T-helper 9 cell (primary cell): Measurements from ENCODE around the gene GRB10.

Experiments
- DNase-seq: peaks from one replicate; pipeline ENCODE4 v3.0.0-alpha.2; 2020

Gene GRB10

DNA sequence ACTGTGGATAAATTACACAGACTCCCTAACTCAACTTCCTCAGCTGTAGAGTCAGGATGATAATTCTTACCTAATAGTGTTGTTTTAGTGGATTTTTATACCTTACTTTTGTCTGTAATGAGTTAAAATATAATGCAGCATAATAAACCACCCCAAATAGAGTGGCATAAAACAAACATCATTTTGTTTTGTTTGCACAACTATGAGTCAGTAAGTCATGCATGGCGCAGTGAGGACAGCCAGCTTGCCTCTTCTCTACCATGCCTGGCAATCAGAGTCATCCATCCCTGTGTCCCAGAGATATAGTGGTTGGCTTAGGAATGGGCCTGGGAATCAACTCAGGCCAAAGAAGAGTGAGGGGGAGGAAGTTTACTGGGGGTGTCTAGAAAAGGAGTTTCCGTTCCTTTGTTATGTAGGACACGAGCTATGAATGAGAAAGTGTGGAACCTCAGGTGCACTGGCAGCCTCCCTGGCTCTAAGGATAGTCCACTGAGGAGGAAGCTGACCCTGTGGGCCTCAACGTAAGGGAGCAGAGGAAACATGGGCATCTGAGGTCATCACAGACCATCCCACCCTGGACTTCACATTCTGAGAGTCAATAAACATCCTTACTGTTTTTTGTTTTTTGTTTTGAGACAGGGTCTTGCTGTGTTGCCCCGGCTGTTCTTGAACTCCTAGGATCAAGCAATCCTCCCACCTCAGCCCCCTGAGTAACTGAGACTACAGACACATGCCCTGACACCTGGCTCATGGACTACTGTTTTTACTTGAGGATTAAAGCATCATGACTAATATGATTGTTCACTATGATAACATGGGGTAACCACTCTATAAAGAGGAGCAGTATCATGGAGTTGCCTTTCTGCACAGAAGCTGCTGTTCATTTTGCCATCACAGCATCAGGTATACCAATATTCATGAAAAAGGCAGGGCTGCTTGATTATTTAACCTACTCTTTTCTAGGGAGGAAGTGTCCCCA is 21.0 kb upstream of the GRB10 start:
- no peak for DNase-seq

DNA sequence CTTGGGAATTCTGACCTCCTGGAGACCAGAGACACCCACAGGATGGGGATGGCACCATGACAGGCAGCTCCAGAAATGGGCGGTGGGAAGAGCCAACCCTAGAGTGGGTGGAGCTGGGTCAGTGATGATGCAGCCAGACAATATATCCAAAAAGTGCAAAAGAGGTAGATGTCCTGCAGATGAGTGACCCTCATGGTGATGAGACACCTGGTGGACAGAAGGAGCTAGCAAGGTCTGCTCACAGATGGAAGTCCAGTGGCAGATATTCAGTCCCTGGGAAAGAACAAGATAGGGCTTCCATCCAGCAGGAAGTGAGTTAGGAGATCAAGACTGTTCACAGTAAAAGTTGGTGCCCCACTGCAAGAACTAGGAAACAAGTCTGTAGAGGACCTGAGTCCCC is 19.2 kb upstream of the GRB10 start:
- no peak for DNase-seq

DNA sequence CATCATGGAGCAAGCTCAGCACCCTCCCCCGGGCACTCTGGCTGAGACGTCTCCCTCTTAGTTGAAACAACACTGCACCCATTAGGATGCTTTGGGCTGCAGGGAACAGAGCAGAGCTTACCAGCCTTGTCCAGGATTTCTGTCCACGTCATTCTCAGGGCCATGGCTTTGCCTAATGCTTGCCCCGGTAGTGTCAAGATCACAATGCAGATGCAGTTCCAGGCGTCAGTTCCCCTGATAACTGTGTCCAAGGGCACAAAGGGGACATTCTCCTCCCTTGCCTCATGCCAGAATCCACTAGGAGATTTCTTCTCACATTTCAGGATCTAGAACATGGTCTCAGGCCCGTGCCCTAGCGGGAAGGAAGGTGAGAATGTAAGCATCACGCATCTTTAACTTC is 17.2 kb upstream of the GRB10 start:
- no peak for DNase-seq

DNA sequence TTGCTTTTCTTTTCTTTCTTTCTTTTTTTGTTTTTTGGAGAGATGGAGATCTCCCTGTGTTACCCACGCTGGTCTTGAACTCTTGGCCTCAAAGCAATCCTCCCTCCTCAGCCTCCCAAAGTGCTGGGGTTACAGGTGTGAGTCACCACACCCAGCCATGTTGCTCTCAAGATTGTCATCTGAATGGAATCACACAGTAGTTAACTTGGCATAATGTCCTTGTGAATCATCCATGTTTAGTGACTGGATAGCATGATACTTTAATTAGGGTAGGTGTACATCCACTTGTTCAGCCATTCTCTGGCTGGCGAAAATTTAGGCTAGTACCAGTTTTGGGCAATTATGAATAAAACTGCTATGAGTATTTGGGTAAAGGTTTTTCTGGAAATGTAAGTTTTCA is 15.4 kb upstream of the GRB10 start:
- DNase-seq: no peak

DNA sequence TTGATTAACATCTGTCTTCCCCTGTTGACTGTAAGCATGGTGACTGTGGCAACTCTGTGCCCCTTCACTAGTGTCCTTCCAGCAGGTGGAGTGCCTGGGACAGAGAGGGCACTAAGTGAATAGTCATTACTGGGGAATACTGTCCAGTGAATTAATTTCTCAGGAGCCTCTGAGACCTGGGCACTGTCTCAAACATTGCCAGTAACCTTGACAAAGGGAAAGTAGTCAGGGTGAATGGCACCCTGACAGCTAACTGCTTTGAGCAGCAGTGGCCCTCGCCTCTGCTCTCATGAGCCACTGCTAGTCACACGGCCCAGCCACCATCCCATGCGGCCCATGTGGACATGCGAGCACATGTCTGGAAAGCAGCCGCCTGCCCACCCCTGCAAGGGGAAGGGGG is 13.1 kb upstream of the GRB10 start:
- DNase-seq: no peak

DNA sequence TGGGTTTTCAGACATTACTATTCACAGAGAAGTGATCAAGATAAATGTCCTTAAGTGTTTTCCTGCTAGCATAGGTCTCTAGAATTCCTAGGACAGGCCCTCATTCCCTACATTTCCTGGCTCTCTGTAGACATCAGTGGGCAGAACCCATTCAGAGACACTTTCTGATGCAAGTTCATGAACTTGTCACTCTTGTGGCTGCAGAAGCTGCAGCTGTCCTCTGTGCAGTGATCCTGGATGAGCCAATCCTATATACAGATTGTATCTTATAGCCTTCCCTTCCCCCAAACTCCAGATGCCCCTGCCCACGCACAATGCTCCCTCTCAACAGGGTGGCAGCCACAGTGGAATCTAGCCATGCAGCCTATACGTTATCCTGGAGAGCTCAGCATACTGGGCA is 12.6 kb upstream of the GRB10 start:
- DNase-seq: no peak

DNA sequence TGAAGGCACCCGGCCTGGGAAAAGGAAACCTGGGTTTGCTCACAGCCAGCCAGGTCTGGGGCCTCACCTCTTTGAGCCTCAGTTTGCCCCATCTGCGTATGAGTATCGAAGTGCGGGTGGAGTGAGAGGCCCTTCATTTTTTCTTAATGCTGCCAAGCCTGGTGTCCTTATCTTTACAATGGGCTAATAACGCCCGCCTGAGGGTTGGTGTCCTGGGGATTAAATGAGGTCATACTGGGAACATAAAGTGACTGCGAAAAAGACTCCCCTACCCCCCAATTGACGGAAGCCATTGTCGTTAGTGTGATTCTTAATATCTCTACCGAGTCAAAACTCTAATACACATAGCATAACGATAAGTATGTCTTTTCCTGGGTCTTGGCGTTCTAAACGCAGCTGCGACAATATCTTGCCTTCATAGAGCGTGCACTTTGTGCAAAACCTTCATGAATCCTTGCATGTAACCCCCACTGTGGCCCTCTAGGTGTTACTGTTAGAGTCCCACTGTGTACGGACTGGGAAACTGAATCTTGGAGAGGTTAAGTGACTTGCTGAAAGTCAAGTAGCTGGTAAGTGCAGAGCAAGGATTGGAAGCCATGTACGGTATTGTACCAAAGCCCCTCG is 11.4 kb upstream of the GRB10 start:
- DNase-seq: no peak

DNA sequence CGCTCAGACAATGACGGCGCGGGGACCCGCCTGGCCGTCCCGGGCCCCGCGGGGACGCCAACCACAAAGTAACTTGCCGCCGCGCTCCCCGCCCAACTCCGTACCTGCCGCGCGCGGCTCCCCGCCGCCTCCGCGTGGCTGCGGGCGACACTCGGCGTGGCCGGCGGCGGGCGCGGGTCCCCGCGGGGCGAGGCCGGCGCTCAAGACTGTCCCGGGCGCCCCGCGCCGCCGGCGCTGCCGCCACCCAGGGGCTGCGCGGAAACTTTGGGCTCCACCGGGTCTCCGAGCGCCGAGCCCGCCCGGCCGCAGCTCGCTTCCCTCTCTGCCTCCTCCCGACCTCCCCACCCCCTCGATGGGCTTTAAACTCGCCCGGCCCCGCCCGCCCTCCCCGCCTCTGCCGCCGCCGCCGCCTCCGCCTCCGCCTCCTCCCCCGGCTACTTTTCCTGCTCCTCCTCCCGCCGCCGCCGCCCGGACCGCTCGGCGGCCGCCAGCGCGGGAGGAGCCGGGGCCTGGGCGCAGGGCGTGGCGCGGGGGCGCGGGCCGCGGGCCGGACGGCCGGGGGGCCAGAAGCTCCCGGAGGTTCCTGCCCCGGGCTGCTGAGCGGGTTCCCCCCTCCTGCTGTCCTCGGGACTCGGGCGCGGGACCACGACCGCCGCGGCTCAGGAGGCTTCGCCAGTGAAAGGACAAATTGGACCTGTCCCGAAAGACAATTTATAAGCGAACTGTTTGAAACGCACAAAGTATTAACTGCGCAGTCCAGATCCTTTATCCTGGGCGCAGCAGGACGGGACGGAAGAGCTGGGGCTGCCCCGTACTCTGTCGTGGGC is 10.6 kb upstream of the GRB10 start:
- DNase-seq: no peak

DNA sequence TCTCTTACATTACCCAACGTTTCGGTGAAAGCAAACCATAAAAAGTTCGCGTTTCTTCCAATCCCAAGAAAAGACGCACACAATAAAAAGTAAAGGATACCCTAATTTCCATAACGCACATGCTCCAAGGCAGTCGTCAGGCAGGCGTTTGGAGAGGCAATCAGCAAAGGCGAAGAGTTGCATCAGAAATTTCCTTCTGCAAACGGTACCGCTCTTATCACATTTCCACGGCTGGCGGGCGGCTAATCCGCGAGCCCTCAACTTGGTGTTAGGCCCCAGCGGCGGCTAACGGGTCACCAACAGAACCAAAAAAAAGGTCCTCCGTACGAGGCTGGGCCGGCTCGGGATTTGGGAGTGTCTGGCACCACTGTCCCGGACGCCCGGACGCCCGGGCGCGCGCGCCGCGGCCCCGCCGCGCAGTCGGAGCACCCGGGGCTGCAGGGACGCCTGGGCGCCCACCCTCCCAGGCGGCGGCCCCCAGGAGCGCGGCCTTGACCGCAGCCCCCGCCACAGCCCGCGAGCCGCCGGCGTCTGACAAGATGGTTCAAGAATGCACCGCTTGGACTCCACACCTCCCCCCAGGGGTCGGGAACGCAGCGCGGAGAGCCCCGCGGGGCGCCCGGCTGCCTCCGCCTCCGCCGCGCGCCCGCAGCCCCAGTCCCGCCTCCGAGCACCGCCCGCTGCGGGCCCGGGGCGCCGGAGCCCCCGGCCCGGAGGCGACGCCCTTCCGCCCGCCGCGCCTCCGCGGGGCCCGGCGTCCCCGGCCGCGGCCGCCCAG is 9.8 kb upstream of the GRB10 start:
- no peak for DNase-seq

DNA sequence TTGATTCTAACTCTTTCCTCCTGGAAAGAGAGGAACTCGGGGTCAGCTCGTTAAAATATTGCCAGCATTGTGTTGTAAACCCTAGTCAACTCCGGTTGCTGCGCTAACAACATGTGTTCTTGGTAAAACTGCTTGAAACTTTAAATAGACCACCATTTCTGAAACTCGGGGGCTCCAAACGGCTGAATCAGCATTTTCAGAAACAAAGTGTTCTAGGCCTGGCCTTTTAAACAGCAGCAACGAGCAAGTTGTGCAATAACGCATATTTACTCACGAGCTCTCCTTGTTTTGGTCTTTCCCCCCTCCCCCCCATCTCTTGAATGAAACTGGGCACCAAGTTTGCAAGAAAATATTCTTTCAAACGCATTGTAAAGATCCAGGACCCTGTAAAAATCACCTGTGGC is 9.2 kb upstream of the GRB10 start:
- DNase-seq: no peak

DNA sequence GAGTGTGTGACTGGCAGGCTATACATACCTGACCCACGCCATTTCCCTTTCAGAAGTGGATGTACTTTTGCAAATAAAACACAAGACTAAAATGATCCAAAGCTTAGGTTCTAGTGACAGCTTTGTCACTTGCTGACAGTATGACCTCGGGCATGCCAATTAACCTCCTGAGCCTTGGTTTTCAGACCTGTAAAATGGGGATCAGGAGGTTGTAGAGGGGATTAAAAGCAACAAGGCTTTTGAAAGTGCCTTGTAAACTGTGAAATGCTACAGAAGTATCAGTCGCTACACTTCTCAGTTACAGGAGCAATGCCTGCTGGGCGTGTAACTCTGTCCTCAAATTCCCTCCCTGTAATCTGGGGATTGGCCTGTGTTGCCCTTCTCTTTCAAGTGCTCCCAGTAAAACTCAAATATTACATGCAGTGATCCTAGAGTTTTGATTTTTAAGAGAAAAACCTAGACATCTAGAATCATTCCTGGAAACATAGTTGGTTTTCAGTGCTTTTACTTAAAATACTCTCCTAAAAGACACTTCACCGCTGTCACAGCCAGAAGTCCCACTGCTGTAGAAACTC is 8.8 kb upstream of the GRB10 start:
- no peak for DNase-seq

DNA sequence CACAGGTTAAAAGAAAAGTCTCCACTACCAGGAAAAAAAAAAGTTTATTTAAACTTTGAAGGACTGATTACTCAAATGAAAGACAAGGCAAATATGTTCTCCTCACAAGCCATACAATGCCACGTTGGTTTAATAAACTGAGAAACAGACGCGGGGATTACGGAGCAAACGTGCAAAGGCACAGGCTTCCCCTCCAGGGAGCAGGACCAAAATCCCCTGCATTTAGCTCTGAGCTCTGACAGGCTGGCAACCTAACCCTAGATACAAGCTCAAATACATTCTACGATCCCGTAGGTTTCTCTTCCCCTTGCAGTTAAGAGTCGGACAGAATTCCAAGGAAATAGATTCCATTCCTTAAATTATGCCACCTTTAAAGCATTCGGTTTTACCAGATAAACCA is 7.7 kb upstream of the GRB10 start:
- DNase-seq: no peak

DNA sequence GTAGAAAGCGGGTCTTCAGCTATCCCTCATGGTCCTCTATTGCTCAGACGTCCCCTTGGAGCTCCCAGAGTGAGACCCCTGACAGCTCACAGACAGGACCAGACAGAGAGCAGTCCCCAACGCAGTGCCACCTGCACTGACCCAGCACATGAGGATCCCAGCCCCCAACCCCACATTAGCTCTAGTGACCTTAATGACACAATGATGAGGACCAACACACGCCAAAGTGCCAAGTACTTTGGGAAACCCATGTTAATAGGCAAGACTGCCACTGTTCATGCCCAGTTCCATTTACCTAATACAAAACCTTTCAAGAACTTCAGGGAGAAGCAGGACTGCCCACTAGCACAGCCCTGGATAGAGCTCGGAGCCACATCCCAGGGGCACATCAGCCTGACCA is 5.7 kb upstream of the GRB10 start:
- no peak for DNase-seq

DNA sequence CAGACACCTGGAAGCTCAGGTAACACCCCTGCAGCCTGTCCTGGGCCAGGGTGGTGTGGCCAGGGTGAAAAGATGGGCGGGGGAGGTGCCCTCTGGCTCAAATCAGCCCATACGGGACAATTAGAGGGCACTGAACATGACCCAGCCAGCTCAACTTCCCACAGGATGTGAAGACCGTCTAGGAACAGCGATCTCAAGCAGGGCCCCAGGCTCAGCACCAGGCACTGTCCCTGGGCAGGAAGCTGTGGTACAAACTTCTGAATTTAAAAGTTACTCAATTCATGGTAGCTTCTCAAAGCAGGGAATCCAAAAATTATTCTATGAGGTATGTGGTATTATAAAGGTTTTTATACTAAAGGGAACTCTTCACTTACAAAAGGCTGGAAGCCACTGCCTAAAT is 5.1 kb upstream of the GRB10 start:
- DNase-seq: no peak

DNA sequence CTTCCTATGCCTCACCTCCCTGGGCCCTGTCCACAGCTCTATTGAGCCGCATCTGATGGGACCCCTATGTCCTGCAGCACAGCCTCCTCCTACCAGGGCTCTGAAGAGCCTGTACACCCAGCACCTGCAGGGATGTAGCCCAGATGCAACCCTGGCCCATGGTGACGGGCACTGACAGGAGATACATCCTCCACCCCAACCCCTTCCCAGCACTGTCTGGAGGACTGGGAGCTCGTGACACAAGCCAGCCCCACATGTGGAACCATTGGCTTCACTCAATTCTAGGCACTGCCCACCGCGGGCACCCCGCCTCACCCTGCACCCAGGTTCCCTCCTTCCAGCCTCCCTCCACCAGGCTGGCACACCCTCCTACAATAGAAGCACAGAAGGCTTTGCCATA is 2.6 kb upstream of the GRB10 start:
- no peak for DNase-seq

DNA sequence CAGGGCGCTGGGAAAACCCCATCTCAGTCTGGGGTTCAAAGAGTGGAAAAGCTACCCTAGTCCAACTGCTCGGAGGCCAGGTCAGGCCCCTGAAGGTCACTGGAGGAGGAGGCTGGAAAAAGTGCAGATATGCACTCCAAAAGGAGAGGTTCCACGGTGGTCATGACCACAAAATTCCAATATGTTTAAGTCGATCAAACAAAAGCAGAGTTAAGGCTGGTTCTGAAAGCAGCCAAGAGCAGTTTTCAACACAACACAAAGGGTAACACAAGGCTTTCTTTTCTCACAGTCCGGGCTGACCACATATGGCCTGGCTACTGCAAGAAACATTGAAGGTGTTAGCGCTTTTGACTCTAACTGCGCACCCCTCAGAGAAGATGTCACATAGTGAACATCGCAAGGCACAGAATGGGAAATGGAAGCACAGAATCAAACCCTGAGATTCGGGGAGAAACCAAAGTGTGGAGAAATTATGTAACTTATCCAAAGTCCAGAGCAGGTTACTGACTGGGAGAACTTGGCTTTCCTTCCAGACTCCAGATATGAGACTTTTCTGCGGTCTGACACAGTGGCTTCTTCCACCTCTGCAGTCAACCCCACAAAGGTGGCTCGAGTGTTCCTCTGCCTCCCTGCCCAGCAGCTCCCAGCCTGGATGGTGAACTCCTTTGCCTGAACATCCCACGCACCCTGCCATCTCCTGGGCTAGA is 1.3 kb upstream of the GRB10 start:
- DNase-seq: no peak

DNA sequence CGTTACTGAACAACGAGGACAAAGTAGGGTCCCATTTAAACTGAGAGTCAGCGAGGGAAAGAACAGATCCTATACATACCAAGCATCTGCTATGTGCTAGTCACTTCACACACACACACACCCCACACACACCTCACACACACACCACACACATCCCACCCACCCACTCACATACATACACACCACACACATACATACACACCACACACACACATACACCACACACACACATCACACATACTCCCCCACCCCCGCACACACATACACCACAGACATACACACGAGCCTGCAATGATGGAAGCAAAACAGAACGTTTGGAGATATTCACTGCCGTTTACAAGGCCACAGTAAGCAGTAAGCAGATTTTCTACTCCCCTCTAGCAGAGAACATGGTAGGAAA is 607 bp upstream of the GRB10 start:
- DNase-seq: no peak

DNA sequence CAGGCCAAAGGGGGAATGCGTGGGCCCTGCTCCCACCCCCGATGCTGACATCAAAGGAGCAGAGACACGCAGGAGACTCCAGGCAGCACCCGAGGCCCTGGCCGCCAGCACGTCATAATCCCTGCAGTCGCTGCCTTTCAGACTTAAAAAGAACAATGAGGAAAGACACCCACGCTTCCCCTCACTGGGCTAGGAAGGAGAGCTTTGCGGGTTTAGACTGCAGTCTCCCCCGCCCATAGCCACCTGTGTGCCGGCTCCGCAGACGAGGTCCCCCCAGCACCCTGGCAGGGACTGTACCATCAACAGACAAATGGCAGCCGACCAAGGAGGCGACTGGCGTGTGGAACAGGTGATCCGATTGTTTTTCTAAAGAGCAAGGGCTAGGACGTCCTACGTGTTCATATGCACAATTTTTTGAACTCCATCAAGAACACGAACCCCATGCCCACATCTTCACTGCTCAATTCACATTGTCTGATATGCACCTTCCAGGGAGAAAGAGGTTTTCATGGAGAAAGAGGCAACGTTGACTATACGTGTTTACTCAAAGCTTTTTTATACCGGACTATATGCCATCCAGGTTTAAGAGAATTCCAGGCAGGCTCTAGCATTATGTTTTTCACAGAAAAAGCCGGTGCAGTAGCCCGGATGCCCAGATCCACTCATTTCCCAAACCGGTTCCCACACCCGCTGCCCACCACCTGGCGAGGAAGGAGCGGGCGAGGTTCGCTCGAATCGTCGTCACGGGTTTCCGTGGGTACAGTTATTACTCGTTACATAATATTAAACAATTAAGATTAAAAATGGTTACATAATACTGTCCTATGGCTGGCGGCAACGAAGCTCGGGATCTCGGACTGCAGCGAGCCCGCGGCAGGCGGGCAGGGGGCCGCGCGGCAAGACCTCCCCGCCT is 1.1 kb downstream of the GRB10 start:
- no peak for DNase-seq

DNA sequence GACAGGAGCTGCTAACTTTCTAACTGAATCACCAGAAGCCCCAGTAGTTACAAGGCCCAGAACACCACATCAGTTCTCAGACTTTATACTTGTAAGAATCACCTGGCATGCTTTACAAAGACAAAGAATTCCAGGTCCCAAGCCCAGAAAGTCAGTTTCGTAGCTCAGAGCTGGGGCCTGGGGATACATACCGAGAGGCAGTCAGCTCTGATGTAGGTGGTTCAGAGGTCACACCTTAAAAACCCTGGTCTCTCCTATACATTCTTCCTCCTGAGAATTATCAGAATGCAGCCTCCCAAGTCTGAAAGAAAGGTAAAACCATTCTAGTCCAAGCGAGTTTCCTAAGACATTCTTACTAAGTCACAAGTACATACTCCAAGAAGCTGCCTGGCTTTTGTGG is 2.3 kb downstream of the GRB10 start:
- DNase-seq: no peak

DNA sequence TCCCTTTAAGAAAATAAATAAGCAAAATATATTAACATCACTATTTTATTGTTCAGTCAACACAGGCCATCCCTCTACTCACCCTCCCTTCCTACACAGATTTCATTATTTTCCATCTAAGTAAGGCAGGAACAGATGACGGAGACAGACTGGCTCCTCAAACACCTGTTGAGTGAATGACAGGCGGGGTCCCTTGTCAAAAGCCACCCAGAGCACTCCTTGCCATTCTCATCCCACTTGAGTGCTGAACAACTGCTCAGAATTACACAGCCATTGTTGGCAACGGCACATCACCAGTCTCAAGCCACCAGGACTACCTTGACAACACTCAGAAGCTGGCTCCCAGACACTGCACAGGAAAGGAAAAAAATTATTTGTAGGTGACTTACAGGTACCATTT is 3.3 kb downstream of the GRB10 start:
- no peak for DNase-seq

DNA sequence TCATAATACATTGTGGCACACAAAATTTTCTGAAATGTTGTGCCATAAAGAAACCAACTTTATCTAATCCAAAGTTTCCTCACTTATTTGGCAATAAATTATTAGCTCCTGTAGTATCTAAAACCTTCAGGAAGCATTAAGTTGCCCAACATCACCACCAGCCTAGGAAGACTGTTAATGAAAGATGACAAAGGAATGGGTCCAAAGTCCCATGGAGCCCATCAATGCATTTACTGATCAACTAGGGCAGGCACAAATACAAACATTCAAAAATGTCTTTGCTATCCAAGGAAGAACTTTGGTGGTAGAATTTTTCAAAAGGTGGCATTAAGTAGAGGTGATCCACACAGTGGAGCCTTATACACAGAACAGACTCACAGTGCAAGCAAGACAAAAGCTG is 4.5 kb downstream of the GRB10 start:
- no peak for DNase-seq
